KMS-11 (cell line): ENCODE data around the gene SDK1.

Experiments used
- H2AFZ ChIP-seq: fragments of 200-600 bp; sonication (generic); 2 replicates; pipeline ENCODE4 v1.6.1; 2016; ENCODE audit warnings: antibody characterized with exemption, mixed run types, low read depth
- H3K27ac ChIP-seq: fragments of 200-600 bp; sonication (generic); 2 replicates; pipeline ENCODE4 v1.6.1; 2016; ENCODE audit warnings: mild to moderate bottlenecking, mixed run types
- H3K27me3 ChIP-seq: fragments of 200-600 bp; sonication (generic); 2 replicates; pipeline ENCODE4 v1.6.1; 2017; ENCODE audit warnings: mild to moderate bottlenecking, low read depth, mixed run types, moderate library complexity; ENCODE audit not compliant: insufficient read depth
- H3K36me3 ChIP-seq: fragments of 200-600 bp; sonication (generic); 2 replicates; pipeline ENCODE4 v1.6.1; 2017; ENCODE audit warnings: mild to moderate bottlenecking, mixed run types; ENCODE audit not compliant: insufficient read depth
- H3K4me1 ChIP-seq: fragments of 200-600 bp; sonication (generic); 2 replicates; pipeline ENCODE4 v1.6.1; 2016; ENCODE audit warnings: mild to moderate bottlenecking, low read depth, mixed run types; ENCODE audit not compliant: poor library complexity, severe bottlenecking
- H3K4me2 ChIP-seq: fragments of 200-600 bp; sonication (generic); 2 replicates; pipeline ENCODE4 v1.7.0; 2016; ENCODE audit warnings: mild to moderate bottlenecking, mixed run types
- H3K4me3 ChIP-seq: fragments of 200-600 bp; sonication (generic); IDR thresholded peaks from 2 replicates; pipeline ENCODE4 v1.6.1; 2017; ENCODE audit warnings: low read depth, low read length, mixed read lengths; ENCODE audit not compliant: insufficient read depth
- H3K79me2 ChIP-seq: fragments of 200-600 bp; sonication (generic); 2 replicates; pipeline ENCODE4 v1.6.1; 2016; ENCODE audit warnings: low read depth, mixed run types; ENCODE audit not compliant: insufficient read depth
- H3K9ac ChIP-seq: fragments of 200-600 bp; sonication (generic); 2 replicates; pipeline ENCODE4 v1.6.1; 2016; ENCODE audit warnings: mild to moderate bottlenecking, mixed run types
- H4K20me1 ChIP-seq: fragments of 200-600 bp; sonication (generic); 2 replicates; pipeline ENCODE4 v1.6.1; 2016; ENCODE audit warnings: mild to moderate bottlenecking, mixed run types; ENCODE audit not compliant: insufficient read depth
- CTCF ChIP-seq: fragments of 200-600 bp; sonication (generic); conservative IDR thresholded peaks from 2 replicates; pipeline ENCODE4 v1.6.1; 2017; ENCODE audit warnings: low read depth, mild to moderate bottlenecking, antibody characterized with exemption, low read length, moderate library complexity, mixed read lengths

The SDK1 gene

GRCh38 chr7:4245135-4245865 lies 944.2 kb downstream of the SDK1 start:
- Histone ChIP-seq H3K27me3 (no peaks in the 10 kb centered on the region), H3K79me2 (no peaks in the 10 kb centered on the region), H4K20me1 (no peaks in the 10 kb centered on the region), H3K27ac (no peak overlapping the region), H3K36me3 (no peaks in the 10 kb centered on the region), H3K9ac (no peak overlapping the region), H3K4me2 (no peak overlapping the region), H3K4me3 (no peak overlapping the region), H2AFZ (no peak overlapping the region), H3K4me1 (no peaks in the 10 kb centered on the region)
- TF ChIP-seq CTCF: no peak

- Histone ChIP-seq H3K4me3 (no peak overlapping the region), H3K9ac (no peak overlapping the region), H3K4me2 (no peak overlapping the region), H3K79me2 (no peaks in the 10 kb centered on the region), H3K27ac (no peak overlapping the region), H4K20me1 (no peaks in the 10 kb centered on the region), H2AFZ (no peak overlapping the region), H3K27me3 (no peaks in the 10 kb centered on the region), H3K36me3 (no peaks in the 10 kb centered on the region), H3K4me1 (no peaks in the 10 kb centered on the region)
- TF ChIP-seq CTCF: no peak
These were observed 944.9 kb downstream of the SDK1 start for GRCh38 chr7:4245866-4246470.

- Histone ChIP-seq H3K79me2 (no peaks in the 10 kb centered on the region), H3K4me3 (no peak overlapping the region), H3K4me1 (no peaks in the 10 kb centered on the region), H3K36me3 (no peaks in the 10 kb centered on the region), H4K20me1 (no peaks in the 10 kb centered on the region), H3K27me3 (no peaks in the 10 kb centered on the region), H2AFZ (no peak overlapping the region), H3K27ac (no peak overlapping the region), H3K9ac (no peak overlapping the region), H3K4me2 (no peak overlapping the region)
- TF ChIP-seq CTCF: no peak
These were observed 945.5 kb downstream of the SDK1 start for GRCh38 chr7:4246536-4246935.

- no peak overlapping the region for H2AFZ ChIP-seq
- H3K27me3 ChIP-seq: no peaks in the 10 kb centered on the region
- H3K4me3 ChIP-seq: no peak overlapping the region
- TF ChIP-seq CTCF: no peak
- H3K4me1 ChIP-seq: no peaks in the 10 kb centered on the region
- H4K20me1 ChIP-seq: no peaks in the 10 kb centered on the region
- H3K79me2 ChIP-seq: no peaks in the 10 kb centered on the region
- no peak overlapping the region for H3K4me2 ChIP-seq
- no peak overlapping the region for H3K9ac ChIP-seq
- H3K27ac ChIP-seq: no peak overlapping the region
- H3K36me3 ChIP-seq: no peaks in the 10 kb centered on the region
These were observed 946.2 kb downstream of the SDK1 start for GRCh38 chr7:4247106-4247876.
